A673 (cell line): ENCODE measurements around the gene FAM98C. TPM values are rescaled to one million over a fixed set of nuclear protein-coding genes. Genes with fewer than 3 reads are reported as not detected.
"Not testable (repeated sequence)": the region's sequence is repeated elsewhere in the genome, so short reads cannot be mapped to it uniquely, and the experiment has no call there.

Source experiments
- BruUV-seq: library from RNA; stranded (reverse); fragments of 400-500 nt; replicated peaks from 2 replicates; lab custom pipeline; 2021; lab: Mats Ljungman, UMichigan
- CTCF ChIA-PET: fragments of 300-600 bp; sonication (Branson Sonifier 250); formaldehyde crosslinking; loops from one replicate; lab custom pipeline; 2022; ENCODE audit warnings: antibody characterized with exemption; lab: Charles Lee
- POLR2A ChIA-PET: fragments of 300-600 bp; sonication (Branson Sonifier 250); formaldehyde crosslinking; loops from one replicate; lab custom pipeline; 2022; ENCODE audit warnings: antibody characterized with exemption; ENCODE audit not compliant: low non-redundant PET; lab: Charles Lee
- DNase-seq: peaks from one replicate; pipeline ENCODE4 v3.0.0-alpha.2; 2015; ENCODE audit warnings: low spot score
- H3K27ac ChIP-seq: fragments of 200-600 bp; sonication (generic); 2 replicates; pipeline ENCODE4 v1.5.1; 2016; ENCODE audit warnings: mixed run types, low read depth, mild to moderate bottlenecking, mixed read lengths, antibody characterized with exemption, low read length; ENCODE audit not compliant: poor library complexity, severe bottlenecking
- H3K27me3 ChIP-seq: fragments of 200-600 bp; sonication (generic); replicated peaks from 2 replicates; pipeline ENCODE4 v1.6.1; 2017; ENCODE audit warnings: mixed run types, low read depth, mild to moderate bottlenecking, mixed read lengths, antibody characterized with exemption, low read length; ENCODE audit not compliant: insufficient read depth, poor library complexity
- H3K36me3 ChIP-seq: fragments of 200-600 bp; sonication (generic); 2 replicates; pipeline ENCODE4 v1.6.1; 2016; ENCODE audit warnings: mixed run types, mild to moderate bottlenecking, mixed read lengths, antibody characterized with exemption, low read length; ENCODE audit not compliant: insufficient read depth, poor library complexity, severe bottlenecking
- H3K4me1 ChIP-seq: fragments of 200-600 bp; sonication (generic); 2 replicates; pipeline ENCODE4 v1.6.1; 2017; ENCODE audit warnings: mixed run types, mild to moderate bottlenecking, mixed read lengths, antibody characterized with exemption, low read length; ENCODE audit not compliant: insufficient read depth, poor library complexity, severe bottlenecking
- H3K4me3 ChIP-seq: fragments of 200-600 bp; sonication (generic); 2 replicates; pipeline ENCODE4 v1.5.1; 2016; ENCODE audit warnings: low read depth, mixed run types, mild to moderate bottlenecking, mixed read lengths, low read length; ENCODE audit not compliant: poor library complexity, severe bottlenecking
- H3K9me3 ChIP-seq: fragments of 200-600 bp; sonication (generic); 2 replicates; pipeline ENCODE4 v1.6.1; 2016; ENCODE audit warnings: mixed run types, low read depth, mild to moderate bottlenecking, mixed read lengths, antibody characterized with exemption, low read length; ENCODE audit not compliant: poor library complexity, severe bottlenecking
- EZH2 ChIP-seq: fragments of 200-600 bp; sonication (generic); IDR thresholded peaks from 2 replicates; pipeline ENCODE4 v1.6.1; 2017; ENCODE audit warnings: borderline replicate concordance, low read depth, mild to moderate bottlenecking, mixed read lengths, antibody characterized with exemption, low read length; ENCODE audit not compliant: poor library complexity, severe bottlenecking
- intact Hi-C: fragments of 100-400 bp; cut with micrococcal nuclease; formaldehyde crosslinking; loops from one replicate; pipeline ENCODE4 v1.10.0; 2022; ENCODE audit not compliant: unreplicated experiment
- total RNA-seq: library from RNA; stranded (reverse); gene quantifications from 2 replicates; pipeline ENCODE4 v1.2.3, GENCODE V29; 2021
- TF ChIP-seq, protein P1 (sequence below): fragments of 300-800, 200-600 bp; sonication (generic); conservative IDR thresholded peaks from 2 replicates; pipeline ENCODE4 v1.5.1; 2017; ENCODE audit warnings: low read depth, mild to moderate bottlenecking, antibody characterized with exemption, low read length, moderate library complexity, mixed read lengths

Gene FAM98C
- total RNA-seq, 1 experiment from 2014 or later, result 11.8 TPM

DNA sequence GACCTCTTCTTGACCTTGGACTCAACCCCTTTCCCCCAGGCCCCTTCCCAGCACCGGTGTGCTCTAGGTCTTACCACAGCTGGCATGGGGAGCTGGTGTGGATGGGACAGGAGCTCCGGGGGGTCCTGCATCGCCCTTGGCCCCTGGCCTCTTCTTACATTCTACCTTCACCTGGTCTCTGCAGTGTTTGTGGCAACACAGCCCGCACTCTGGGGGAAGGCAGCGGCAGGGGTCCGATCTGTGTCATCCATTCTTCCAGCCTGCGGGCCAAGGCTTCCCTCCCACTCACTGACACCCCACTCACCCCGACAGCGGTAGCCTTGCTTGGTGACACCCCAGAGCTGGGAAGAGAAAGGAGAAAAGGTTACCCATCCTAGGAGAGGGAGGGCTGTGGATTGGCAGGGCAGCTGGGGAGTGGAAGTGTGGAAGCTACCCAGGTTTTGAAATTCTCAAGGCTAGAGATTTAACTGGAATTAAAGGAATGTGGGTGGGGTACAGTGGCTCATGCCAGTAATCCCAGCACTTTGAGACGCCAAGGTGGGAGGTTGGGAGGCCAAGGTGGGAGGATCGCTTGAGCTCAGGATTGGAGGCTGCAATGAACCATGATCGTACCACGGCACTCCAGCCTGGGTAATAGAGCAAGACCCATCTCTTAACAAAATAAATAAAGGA, 8.3 kb downstream of the FAM98C start:
- ChIA-PET CTCF (interaction anchor here (0.8 kb wide), 1 partner anchor 9 kb away, joined by 4 read pairs; no protein-coding TSS in a partner anchor), POLR2A (no interaction called here)
- intact Hi-C loops, result no loop called here
- Histone ChIP-seq H3K27me3 (no peaks in the 10 kb centered on the region), H3K36me3 (no peaks in the 10 kb centered on the region), H3K4me1 (no peaks in the 10 kb centered on the region), H3K4me3 (no peak overlapping the region), H3K27ac (no peak overlapping the region), H3K9me3 (no peaks in the 10 kb centered on the region)
- no peak for DNase-seq
- TF ChIP-seq, protein P1, sequence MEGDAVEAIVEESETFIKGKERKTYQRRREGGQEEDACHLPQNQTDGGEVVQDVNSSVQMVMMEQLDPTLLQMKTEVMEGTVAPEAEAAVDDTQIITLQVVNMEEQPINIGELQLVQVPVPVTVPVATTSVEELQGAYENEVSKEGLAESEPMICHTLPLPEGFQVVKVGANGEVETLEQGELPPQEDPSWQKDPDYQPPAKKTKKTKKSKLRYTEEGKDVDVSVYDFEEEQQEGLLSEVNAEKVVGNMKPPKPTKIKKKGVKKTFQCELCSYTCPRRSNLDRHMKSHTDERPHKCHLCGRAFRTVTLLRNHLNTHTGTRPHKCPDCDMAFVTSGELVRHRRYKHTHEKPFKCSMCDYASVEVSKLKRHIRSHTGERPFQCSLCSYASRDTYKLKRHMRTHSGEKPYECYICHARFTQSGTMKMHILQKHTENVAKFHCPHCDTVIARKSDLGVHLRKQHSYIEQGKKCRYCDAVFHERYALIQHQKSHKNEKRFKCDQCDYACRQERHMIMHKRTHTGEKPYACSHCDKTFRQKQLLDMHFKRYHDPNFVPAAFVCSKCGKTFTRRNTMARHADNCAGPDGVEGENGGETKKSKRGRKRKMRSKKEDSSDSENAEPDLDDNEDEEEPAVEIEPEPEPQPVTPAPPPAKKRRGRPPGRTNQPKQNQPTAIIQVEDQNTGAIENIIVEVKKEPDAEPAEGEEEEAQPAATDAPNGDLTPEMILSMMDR, result no peak
- TF ChIP-seq EZH2, result no peak
- no TSS peak for BruUV-seq

DNA sequence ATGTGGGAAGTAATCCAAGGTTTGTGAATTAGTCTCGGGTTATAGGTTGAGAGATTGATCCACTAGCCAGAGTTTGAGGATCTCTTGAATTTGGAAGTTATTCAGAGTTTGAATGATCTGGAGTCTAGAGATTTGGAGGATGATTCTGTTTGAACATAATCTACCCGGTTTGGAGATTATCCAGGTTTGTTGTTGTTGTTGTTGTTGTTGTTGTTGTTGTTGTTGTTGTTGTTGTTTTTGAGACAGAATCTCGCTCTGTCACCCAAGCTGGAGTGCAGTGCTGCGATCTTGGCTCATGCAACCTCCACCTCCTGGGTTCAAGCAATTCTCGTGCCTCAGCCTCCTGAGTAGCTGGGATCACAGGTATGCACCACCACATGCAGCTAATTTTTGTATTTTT, 9.0 kb downstream of the FAM98C start:
- H3K9me3 ChIP-seq, intact Hi-C loops, POLR2A ChIA-PET, H3K4me3 ChIP-seq, H3K27ac ChIP-seq, H3K36me3 ChIP-seq, BruUV-seq, H3K4me1 ChIP-seq, CTCF ChIA-PET, H3K27me3 ChIP-seq, DNase-seq: not testable (repeated sequence)

DNA sequence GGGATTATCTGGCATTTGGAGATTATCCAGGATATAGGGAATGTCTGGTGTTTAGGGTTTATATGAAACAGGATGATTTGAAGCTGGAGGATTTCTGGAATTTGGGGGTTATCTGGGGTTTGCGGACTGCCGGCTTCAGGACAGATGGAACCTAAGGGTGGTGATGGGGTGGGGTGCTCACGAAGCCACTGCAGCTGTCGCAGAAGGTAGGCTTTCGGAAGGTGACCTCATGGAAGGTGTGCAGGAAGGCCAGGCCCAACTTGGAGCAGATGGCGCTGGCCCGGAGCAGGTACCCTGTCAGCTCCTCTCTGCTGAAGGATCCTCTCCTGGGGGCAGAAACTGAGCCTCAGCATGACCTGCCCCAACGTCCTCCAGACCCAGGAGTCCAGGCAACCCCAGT, 9.6 kb downstream of the FAM98C start:
- Histone ChIP-seq H3K4me3 (no peak overlapping the region), H3K4me1 (no peaks in the 10 kb centered on the region), H3K9me3 (no peaks in the 10 kb centered on the region), H3K27ac (no peak overlapping the region), H3K36me3 (no peaks in the 10 kb centered on the region), H3K27me3 (no peaks in the 10 kb centered on the region)
- BruUV-seq, result no TSS peak
- POLR2A ChIA-PET, result no interaction called here
- intact Hi-C loops, result no loop called here
- no peak for TF ChIP-seq EZH2
- TF ChIP-seq, protein P1, result no peak
- CTCF ChIA-PET, result no interaction called here
- DNase-seq, result no peak

DNA sequence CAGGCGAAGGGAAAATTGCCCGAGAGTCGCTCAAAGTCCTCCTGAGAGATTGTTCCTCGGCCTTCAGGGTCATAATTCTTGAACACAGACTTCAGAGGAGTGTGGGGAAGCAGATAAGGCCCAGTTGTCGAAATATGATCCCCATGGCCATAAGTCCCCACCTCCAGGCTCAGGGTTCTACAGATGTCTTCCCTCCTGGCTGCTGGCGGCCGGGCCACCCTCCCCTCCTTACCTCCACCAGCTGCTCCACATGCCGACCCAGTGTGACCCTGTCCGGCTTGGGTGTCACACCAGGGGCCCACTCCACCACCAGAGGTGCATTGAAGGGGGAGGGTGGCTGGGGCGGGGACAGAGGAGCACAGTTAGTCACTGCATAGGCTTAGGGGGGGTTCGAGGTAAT, 10.1 kb downstream of the FAM98C start:
- no peaks in the 10 kb centered on the region for H3K27me3 ChIP-seq
- TF ChIP-seq EZH2, result no peak
- TF ChIP-seq, protein P1, result no peak
- CTCF ChIA-PET, result no interaction called here
- H3K36me3 ChIP-seq, result no peaks in the 10 kb centered on the region
- H3K9me3 ChIP-seq, result no peaks in the 10 kb centered on the region
- no TSS peak for BruUV-seq
- intact Hi-C loops, result no loop called here
- POLR2A ChIA-PET, result no interaction called here
- no peaks in the 10 kb centered on the region for H3K4me1 ChIP-seq
- no peak for DNase-seq
- no peak overlapping the region for H3K4me3 ChIP-seq
- H3K27ac ChIP-seq, result no peak overlapping the region
